GM18505 (cell line): ENCODE results near the gene MSI2.

Experiments used
- ATAC-seq: cut with Tn5 transposase; IDR thresholded peaks from one replicate; pipeline ENCODE4 v1.9.1; 2021; ENCODE audit not compliant: unreplicated experiment
- POLR2A ChIP-seq: IDR thresholded peaks from 4 replicates; pipeline ENCODE4 v1.6.1; 2011; ENCODE audit warnings: borderline replicate concordance; ENCODE audit not compliant: insufficient read depth, insufficient read length; ENCODE audit errors: extremely low read depth

The MSI2 gene

GRCh38 chr17:57335195-57335792 lies 79.0 kb downstream of the MSI2 start:
- no peak for ATAC-seq
- TF ChIP-seq POLR2A: no peak

- no peak for TF ChIP-seq POLR2A
- no peak for ATAC-seq
These were observed 81.1 kb downstream of the MSI2 start for GRCh38 chr17:57337390-57337789.

GRCh38 chr17:57338257-57338914 lies 82.1 kb downstream of the MSI2 start:
- no peak for TF ChIP-seq POLR2A
- peak; percentile 81 for ATAC-seq

GRCh38 chr17:57340160-57340981 lies 84.0 kb downstream of the MSI2 start:
- TF ChIP-seq POLR2A: no peak
- ATAC-seq: no peak

GRCh38 chr17:57341611-57342540 lies 85.6 kb downstream of the MSI2 start:
- TF ChIP-seq POLR2A: no peak
- no peak for ATAC-seq

GRCh38 chr17:57342963-57343589 lies 86.8 kb downstream of the MSI2 start:
- no peak for TF ChIP-seq POLR2A
- ATAC-seq: no peak

GRCh38 chr17:57343717-57344116 lies 87.4 kb downstream of the MSI2 start:
- no peak for ATAC-seq
- no peak for TF ChIP-seq POLR2A

GRCh38 chr17:57344261-57344660 lies 87.9 kb downstream of the MSI2 start:
- no peak for TF ChIP-seq POLR2A
- no peak for ATAC-seq

GRCh38 chr17:57349541-57350247 lies 93.4 kb downstream of the MSI2 start:
- TF ChIP-seq POLR2A: no peak
- no peak for ATAC-seq

- no peak for TF ChIP-seq POLR2A
- no peak for ATAC-seq
These were observed 93.9 kb downstream of the MSI2 start for GRCh38 chr17:57350266-57350665.

GRCh38 chr17:57352665-57353175 lies 96.4 kb downstream of the MSI2 start:
- TF ChIP-seq POLR2A: no peak
- ATAC-seq: no peak

- no peak for ATAC-seq
- TF ChIP-seq POLR2A: no peak
These were observed 98.3 kb downstream of the MSI2 start for GRCh38 chr17:57354673-57355072.
